Endometrial microvascular endothelial cells (primary cell): ENCODE data around the gene CXorf49. TPM values are rescaled to one million over a fixed set of nuclear protein-coding genes. Genes with fewer than 3 reads are reported as not detected.
"Not testable (repeated sequence)": the region's sequence is repeated elsewhere in the genome, so short reads cannot be mapped to it uniquely, and the experiment has no call there.

ENCODE experiments used
- in situ Hi-C: cut with HindIII; loops from 2 replicates; pipeline ENCODE4 v1.10.0; 2017; ENCODE audit warnings: low sequenced_read_pairs, low pct_unique_long_range_greater_than_20kb; ENCODE audit errors: inconsistent ontology term
- total RNA-seq: library from RNA; depleted of rRNA; stranded (reverse); fragments of >200 nt; gene quantifications from one replicate; pipeline ENCODE4 v1.2.3, GENCODE V29; 2015; ENCODE audit errors: inconsistent ontology term

The CXorf49 gene
- total RNA-seq, 1 donor from 2014 or later = not detected

DNA sequence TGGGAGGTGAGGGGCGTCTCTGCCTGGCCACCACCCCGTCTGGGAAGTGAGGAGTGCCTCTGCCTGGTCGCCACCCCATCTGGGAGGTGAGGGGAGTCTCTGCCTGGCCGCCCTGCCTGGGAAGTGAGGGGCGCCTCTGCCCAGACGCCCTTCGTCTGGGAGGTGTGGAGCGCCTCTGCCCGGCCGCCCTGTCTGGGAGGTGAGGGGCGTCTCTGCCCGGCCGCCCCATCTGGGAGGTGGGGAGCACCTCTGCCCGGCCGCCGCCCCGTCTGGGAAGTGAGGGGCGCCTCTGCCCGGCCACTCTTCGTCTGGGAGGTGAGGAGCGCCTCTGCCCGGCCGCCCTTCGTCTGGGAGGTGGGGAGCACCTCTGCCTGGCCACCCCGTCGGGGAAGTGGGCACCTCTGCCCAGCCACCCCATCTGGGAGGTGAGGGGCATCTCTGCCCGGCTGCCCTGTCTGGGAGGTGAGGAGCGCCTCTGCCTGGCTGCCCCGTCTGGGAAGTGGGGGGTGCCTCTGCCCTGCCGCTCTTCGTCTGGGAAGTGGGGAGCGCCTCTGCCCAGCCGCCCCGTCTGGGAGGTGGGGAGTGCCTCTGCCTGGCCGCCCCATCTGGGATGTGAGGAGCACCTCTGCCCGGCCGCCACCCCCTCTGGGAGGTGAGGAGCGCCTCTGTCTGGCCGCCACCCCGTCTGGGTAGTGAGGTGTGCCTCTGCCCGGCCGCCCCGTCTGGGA lies 41.9 kb downstream of the CXorf49 start:
- in situ Hi-C loops = not testable (repeated sequence)

- in situ Hi-C loops = not testable (repeated sequence)
These were observed 42.4 kb downstream of the CXorf49 start for GRCh38 chrX:71675636-71676035.

DNA sequence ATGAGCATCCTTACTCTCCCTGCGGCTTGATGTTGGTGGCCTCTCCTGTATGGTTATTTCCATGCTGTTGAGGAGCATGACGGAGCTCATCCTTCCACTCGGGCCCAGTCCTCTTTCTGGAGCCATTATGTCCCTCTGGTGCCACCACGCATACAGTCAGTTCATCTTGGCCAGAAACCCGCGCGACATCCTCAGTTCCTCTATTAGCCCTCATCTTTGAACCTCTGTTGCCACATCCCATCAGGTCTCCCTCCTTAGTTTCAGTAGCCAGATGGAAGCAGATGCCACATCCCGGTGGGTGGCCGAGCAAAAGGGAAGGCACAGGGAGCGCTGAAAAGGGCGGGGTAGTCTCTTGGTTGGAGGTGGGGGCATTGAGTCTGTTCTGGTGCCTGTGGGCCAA lies 46.1 kb downstream of the CXorf49 start:
- in situ Hi-C loops = no loop called here

- in situ Hi-C loops = no loop called here
These were observed 46.9 kb downstream of the CXorf49 start for GRCh38 chrX:71671043-71671780.

DNA sequence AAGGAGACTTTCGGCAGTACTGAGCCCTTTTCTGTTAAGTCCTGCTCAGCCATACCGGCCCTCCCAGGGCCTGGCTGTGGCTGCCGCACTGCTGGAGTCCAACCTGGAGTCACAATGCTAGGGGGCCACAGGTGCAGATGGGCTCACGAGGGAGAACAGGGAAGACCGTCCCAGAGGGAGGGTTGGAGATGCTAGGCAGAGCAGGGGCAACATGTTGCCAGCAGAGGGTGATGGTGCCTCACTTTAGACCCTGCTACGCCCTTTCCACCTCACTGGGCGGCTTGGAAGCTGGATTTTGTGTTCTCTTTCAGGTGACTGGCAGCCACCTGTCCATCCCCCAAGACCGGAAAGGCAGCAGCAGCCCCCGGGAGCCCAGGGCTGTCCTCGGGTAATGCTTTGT lies 48.1 kb downstream of the CXorf49 start:
- in situ Hi-C loops = not testable (repeated sequence)

- in situ Hi-C loops = no loop called here
These were observed 48.6 kb downstream of the CXorf49 start for GRCh38 chrX:71669492-71669891.

- in situ Hi-C loops = no loop called here
These were observed 49.9 kb downstream of the CXorf49 start for GRCh38 chrX:71668248-71668595.

GRCh38 chrX:71667328-71668247 lies 50.5 kb downstream of the CXorf49 start, which contains the start of gene LOC101059915:
LOC101059915 (plus strand) TSS chrX:71667546.
- in situ Hi-C loops = no loop called here

DNA sequence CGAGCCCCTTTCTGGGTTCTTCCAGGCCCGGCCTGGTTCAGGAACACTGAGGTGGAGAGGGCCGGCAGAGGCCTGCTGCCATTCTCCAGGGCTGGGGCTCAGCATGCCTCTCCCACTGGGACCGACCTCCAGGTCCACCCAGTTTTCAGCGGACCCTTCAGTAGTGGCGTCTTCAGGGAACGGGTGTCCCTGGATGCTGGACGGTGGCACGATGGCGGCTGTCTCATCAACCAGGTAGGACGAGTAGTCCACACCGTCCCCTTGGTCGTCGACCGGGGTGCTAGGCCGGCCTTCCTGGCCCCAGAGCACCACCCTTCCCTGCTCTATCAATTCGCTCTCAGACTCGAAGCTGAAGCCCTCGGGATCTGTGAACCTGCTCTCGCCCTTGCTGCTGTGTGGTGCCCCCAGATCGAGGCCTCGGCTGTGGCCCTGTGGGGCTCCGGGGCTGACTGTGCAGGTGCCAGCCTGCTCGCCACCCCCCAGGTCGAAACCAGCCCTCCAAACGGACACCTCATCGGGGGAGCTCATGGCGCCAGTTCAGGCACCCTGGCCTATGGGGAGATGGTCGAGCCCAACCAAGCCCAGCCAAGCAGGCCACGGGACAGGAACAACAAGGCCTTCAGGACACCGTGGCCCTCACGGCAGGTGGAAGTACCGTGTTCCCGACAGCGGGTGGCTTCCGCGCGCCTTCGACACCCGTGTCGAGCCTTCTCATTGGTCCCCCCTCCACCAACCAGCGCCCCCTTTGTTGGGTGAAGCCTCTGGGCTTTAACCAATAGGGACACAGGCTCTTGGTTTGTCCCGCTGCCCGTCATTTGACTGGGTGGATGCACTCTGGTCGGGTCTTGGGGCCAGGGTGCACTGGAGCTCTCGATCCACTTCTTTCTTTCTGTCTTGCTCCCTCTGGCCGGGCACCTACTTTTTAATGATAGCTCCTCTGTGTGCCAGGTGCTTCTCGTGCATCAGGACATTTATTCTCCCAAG lies 51.6 kb downstream of the CXorf49 start:
- in situ Hi-C loops = no loop called here

- in situ Hi-C loops = no loop called here
These were observed 52.3 kb downstream of the CXorf49 start for GRCh38 chrX:71665747-71666146.

- in situ Hi-C loops = no loop called here
These were observed 53.1 kb downstream of the CXorf49 start for GRCh38 chrX:71664889-71665491.

Other genes starting within 250 kb of the CXorf49 start
- gene OGT, start 185.2 kb downstream of the CXorf49 start, total RNA-seq = 46.6 TPM
- gene GCNA, start 139.8 kb downstream of the CXorf49 start, total RNA-seq = 0.09 TPM
- not detected for gene CXCR3, start 99.8 kb downstream of the CXorf49 start, total RNA-seq
- not detected for gene CXorf49B, start 45.1 kb upstream of the CXorf49 start, total RNA-seq
- 30.7 TPM for gene NHSL2, start 192.6 kb upstream of the CXorf49 start, total RNA-seq